HEK293T (cell line): Measurements from ENCODE around the gene KCNJ4.

Experiments used
- CTCF ChIA-PET: fragments of 350-600 bp; formaldehyde crosslinking; extraction: SDS; loops from one replicate; lab custom pipeline; 2021; ENCODE audit warnings: antibody characterized with exemption, inconsistent platforms; lab: Yijun Ruan, JAX
- POLR2A ChIA-PET: fragments of 350-600 bp; formaldehyde crosslinking; extraction: SDS; loops from one replicate; lab custom pipeline; 2020; ENCODE audit warnings: antibody characterized with exemption, inconsistent platforms; lab: Yijun Ruan, JAX
- DNase-seq: peaks from one replicate; pipeline ENCODE4 v3.0.0; 2012; ENCODE audit warnings: mixed read lengths; ENCODE audit errors: extremely low spot score
- ARNT ChIP-seq: fragments of 450-650 bp; IDR thresholded peaks from 2 replicates; pipeline ENCODE4 v1.6.1; 2017; ENCODE audit warnings: mild to moderate bottlenecking
- BHLHE40 ChIP-seq: fragments of 450-650 bp; IDR thresholded peaks from 2 replicates; pipeline ENCODE4 v1.6.1; 2016; ENCODE audit warnings: mild to moderate bottlenecking, moderate library complexity, borderline replicate concordance
- CTBP1 ChIP-seq: fragments of 450-650 bp; IDR thresholded peaks from 2 replicates; pipeline ENCODE4 v1.6.1; 2016; ENCODE audit warnings: borderline replicate concordance
- ELF4 ChIP-seq: fragments of 450-650 bp; IDR thresholded peaks from 2 replicates; pipeline ENCODE4 v1.6.1; 2017; ENCODE audit warnings: antibody characterized with exemption
- FOXA1 ChIP-seq: fragments of 450-650 bp; IDR thresholded peaks from 2 replicates; pipeline ENCODE4 v1.6.1; 2016; ENCODE audit warnings: mild to moderate bottlenecking
- FOXK2 ChIP-seq: fragments of 450-650 bp; IDR thresholded peaks from 2 replicates; pipeline ENCODE4 v1.6.1; 2016; ENCODE audit warnings: mild to moderate bottlenecking
- FOXM1 ChIP-seq: fragments of 450-650 bp; IDR thresholded peaks from 2 replicates; pipeline ENCODE4 v1.6.1; 2017; ENCODE audit warnings: mild to moderate bottlenecking, borderline replicate concordance
- HDGF ChIP-seq: fragments of 450-650 bp; IDR thresholded peaks from 2 replicates; pipeline ENCODE4 v1.6.1; 2017; ENCODE audit warnings: antibody characterized with exemption, borderline replicate concordance
- L3MBTL2 ChIP-seq: fragments of 450-650 bp; conservative IDR thresholded peaks from 2 replicates; pipeline ENCODE4 v1.6.1; 2016; ENCODE audit warnings: mild to moderate bottlenecking
- LEF1 ChIP-seq: fragments of 450-650 bp; IDR thresholded peaks from 2 replicates; pipeline ENCODE4 v1.6.1; 2017; ENCODE audit warnings: mild to moderate bottlenecking, borderline replicate concordance
- NFRKB ChIP-seq: fragments of 450-650 bp; IDR thresholded peaks from 2 replicates; pipeline ENCODE4 v1.6.1; 2016; ENCODE audit warnings: mild to moderate bottlenecking, moderate library complexity
- SP1 ChIP-seq: fragments of 450-650 bp; IDR thresholded peaks from 2 replicates; pipeline ENCODE4 v1.6.1; 2017
- SUZ12 ChIP-seq: fragments of 450-650 bp; IDR thresholded peaks from 2 replicates; pipeline ENCODE4 v1.6.1; 2016; ENCODE audit warnings: mild to moderate bottlenecking
- TARDBP ChIP-seq: fragments of 450-650 bp; IDR thresholded peaks from 2 replicates; pipeline ENCODE4 v1.6.1; 2016
- ZNF384 ChIP-seq: fragments of 450-650 bp; IDR thresholded peaks from 2 replicates; pipeline ENCODE4 v1.6.1; 2016
- TF ChIP-seq, protein P1 (sequence below): fragments of 450-650 bp; IDR thresholded peaks from 2 replicates; pipeline ENCODE4 v1.6.1; 2016

Gene KCNJ4

DNA sequence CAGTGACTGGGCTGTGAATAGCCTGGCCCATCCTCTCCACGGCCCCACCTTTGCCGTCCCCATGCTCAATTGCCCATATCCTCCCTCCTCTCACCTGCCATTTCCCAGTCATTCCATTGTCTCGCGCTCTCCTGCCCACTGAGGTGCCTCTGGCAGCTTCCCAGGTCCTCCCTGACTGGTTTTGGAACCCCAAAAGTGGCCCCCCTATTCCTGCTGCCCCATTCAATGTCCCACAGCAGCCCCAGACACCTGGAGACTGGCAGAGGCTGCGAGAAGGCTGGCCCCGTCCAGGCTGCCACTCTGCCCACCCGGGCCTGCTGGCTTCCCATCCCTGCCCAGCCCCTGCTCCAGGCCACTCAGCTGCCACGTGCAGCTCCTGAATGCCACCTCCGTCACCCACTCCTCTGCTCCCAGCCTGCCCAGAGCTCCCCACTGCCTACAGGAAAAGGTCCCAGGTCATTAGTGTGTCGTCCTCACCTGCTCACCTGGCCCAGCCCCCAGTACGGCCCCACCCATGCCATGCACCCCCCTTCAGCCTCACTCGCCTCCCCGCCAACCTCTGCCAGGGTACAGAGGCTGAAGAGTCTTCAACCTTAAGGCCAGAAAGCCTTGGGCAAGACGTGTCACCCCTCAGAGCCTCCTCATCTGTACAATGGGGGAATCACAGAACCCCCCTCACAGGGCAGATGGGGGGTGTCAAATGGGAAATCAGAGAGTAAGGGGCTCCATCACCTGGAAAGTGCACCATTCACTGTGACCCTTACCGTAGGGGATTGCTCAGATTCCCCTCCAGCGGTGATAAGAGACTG lies 37.5 kb downstream of the KCNJ4 start:
- no peak for TF ChIP-seq HDGF
- TF ChIP-seq LEF1 = no peak
- no peak for TF ChIP-seq ARNT
- no peak for TF ChIP-seq SUZ12
- ChIA-PET CTCF (no interaction called here), POLR2A (interaction anchor here (1.2 kb wide), 1 partner anchor 28 kb away, joined by 3 read pairs; no protein-coding TSS in a partner anchor)
- no peak for DNase-seq

DNA sequence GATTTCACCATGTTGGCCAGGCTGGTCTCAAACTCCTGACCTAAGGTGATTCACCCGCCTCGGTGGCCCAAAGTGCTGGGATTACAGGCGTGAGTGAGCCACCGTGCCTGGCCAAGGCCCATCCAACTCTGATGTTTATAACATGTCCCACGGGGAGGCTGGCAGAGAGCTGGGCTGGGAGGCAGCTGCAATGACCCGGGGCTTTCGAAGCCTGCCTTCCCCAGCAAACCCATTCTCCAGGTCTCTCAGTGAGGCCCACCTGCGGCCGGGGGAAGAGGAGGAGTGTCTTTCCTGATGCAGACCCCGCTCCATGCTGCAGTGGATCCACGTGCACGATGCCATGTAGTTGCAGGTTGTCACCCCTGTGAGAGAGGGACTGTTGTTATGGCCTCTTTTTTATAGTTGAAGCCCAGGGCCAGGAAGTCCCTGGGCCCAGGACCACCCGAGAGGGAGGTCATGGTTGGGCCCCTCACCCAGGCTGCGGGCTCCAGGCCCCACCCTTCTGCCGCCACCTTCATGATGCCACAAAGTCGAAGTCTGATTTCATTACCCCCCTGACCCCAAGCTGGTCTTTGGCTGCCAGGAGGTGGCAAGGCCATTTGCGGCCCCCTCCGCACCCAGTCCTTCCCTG lies 38.3 kb downstream of the KCNJ4 start:
- ChIA-PET CTCF (no interaction called here), POLR2A (interaction anchor here (1.2 kb wide), 1 partner anchor 29 kb away, joined by 3 read pairs; no protein-coding TSS in a partner anchor)
- no peak for DNase-seq
- no peak for TF ChIP-seq BHLHE40
- TF ChIP-seq HDGF = no peak
- TF ChIP-seq ELF4 = no peak
- TF ChIP-seq CTBP1 = no peak
- TF ChIP-seq, protein P1, sequence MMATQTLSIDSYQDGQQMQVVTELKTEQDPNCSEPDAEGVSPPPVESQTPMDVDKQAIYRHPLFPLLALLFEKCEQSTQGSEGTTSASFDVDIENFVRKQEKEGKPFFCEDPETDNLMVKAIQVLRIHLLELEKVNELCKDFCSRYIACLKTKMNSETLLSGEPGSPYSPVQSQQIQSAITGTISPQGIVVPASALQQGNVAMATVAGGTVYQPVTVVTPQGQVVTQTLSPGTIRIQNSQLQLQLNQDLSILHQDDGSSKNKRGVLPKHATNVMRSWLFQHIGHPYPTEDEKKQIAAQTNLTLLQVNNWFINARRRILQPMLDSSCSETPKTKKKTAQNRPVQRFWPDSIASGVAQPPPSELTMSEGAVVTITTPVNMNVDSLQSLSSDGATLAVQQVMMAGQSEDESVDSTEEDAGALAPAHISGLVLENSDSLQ = no peak
- TF ChIP-seq LEF1 = no peak
- TF ChIP-seq NFRKB = no peak
- TF ChIP-seq L3MBTL2 = no peak
- no peak for TF ChIP-seq TARDBP
- TF ChIP-seq FOXM1 = no peak
- no peak for TF ChIP-seq ARNT
- no peak for TF ChIP-seq SUZ12
- TF ChIP-seq SP1 = no peak
- TF ChIP-seq FOXA1 = no peak
- TF ChIP-seq ZNF384 = no peak
- no peak for TF ChIP-seq FOXK2

DNA sequence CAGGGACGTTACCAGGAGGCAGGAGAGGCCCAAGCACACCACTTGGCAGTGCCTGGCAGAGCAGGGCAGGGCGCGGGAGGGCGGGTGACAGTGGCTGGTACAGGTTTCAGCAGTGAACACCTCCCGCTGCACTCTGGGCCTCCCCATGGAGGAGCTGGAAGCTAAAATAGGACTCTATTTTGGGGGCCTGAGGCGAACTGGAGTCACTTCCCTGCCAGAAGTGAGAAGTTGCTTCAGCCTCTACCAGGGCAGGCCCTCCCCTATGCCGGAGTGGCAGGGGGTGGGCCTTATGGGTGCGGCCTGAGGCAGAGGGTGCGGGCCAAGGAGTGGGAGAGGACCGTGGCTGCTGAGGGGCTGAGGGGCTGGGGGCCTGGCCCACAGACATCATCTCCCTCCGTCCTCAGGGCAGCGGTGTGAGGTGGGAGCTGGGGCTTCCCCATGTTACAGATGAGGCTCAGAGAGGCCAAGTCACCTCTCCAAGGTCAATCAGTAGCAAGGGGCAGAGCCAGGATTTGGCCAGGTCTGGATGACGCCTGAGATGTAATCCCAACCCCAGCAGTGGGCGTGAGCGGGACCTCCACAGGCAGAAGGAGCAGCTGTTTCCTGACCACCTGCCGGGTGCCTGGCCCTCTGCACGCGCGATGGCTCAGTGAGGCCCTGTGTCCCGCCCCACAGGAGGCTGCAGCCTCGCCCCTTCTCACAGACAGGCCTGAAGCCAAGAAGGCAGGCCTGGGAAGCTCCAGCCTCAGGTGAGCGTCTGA lies 39.3 kb downstream of the KCNJ4 start:
- peak; percentile 70 for DNase-seq
- CTCF ChIA-PET = interaction anchor here (0.9 kb wide), 1 partner anchor 17 kb away, joined by 3 read pairs; no protein-coding TSS in a partner anchor
- POLR2A ChIA-PET = interaction anchor here (0.6 to 1.2 kb wide), 2 partner anchors 12 to 30 kb away, joined by 3 read pairs; no protein-coding TSS in a partner anchor
- TF ChIP-seq SP1 (no peak), ZNF384 (no peak), BHLHE40 (no peak), FOXA1 (no peak), ELF4 (no peak), HDGF (no peak), L3MBTL2 (no peak), NFRKB (no peak), ARNT (no peak), LEF1 (no peak), FOXM1 (no peak), CTBP1 (no peak), TARDBP (no peak), FOXK2 (no peak), SUZ12 (no peak)
- TF ChIP-seq, protein P1 = no peak

DNA sequence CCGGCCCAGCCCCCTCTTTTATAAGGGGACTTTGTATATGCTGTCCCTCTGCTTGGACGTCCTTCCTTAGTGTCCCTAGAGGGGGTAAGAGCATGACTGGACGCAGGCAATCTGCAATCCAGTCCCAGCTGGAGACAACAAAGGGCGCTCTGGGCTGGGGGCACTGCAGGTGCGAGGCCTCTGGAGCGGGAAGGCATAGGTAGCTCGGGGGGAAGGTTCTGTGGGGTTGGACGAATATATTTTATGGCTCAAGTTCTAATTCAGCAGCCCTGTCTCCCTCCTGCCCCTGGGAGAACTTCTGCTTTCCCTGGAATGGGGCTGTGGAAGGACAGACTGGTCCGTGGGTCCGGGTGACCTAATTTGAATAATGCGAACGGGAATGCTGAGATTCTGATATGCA lies 40.0 kb downstream of the KCNJ4 start:
- TF ChIP-seq L3MBTL2 = no peak
- TF ChIP-seq HDGF = no peak
- no peak for TF ChIP-seq NFRKB
- no peak for TF ChIP-seq CTBP1
- no peak for TF ChIP-seq ZNF384
- TF ChIP-seq FOXK2 = no peak
- TF ChIP-seq FOXM1 = no peak
- TF ChIP-seq SP1 = no peak
- TF ChIP-seq TARDBP = no peak
- POLR2A ChIA-PET = interaction anchor here (0.6 kb wide), 1 partner anchor 11 kb away, joined by 3 read pairs; no protein-coding TSS in a partner anchor
- DNase-seq = no peak
- CTCF ChIA-PET = interaction anchor here (0.9 to 1.3 kb wide), 3 partner anchors 12 to 17 kb away, joined by 3 to 4 read pairs (median 3); no protein-coding TSS in a partner anchor

DNA sequence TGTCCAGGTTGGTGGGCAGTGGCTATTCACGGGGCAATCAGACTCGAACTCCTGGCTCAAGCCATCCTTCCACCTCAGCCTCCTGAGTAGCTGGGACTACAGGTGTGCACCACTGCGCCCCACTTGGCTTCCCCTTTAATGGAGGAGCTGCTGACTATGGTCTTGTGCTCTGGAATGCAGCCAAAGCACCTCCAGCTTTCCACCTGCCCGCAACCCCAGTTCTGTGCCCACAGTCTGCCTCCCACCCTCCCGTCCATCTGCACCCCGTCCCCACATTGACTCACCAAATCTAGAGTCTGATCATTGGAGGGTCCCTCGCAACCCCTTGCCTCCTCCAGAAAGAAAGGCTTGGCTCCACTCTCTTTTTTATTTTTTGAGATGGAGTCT lies 41.0 kb downstream of the KCNJ4 start:
- ChIA-PET POLR2A (interaction anchor here (1.4 kb wide), 1 partner anchor 15 kb away, joined by 4 read pairs; no protein-coding TSS in a partner anchor), CTCF (interaction anchor here (0.6 to 1.3 kb wide), 4 partner anchors 13 to 154 kb away, joined by 3 to 4 read pairs (median 3); no protein-coding TSS in a partner anchor)
- DNase-seq = no peak
- TF ChIP-seq ARNT = no peak
